H1 (cell line): ENCODE data around the gene ZNF385D.

Experiments used
- ATF3 ChIP-seq: IDR thresholded peaks from 2 replicates; pipeline ENCODE4 v1.6.1; 2011; ENCODE audit warnings: low read depth, mild to moderate bottlenecking, low read length; ENCODE audit not compliant: insufficient read depth
- BRCA1 ChIP-seq: IDR thresholded peaks from 2 replicates; pipeline ENCODE4 v1.6.1; 2012; ENCODE audit warnings: low read depth, low read length, improper control_type of control experiment
- CREB1 ChIP-seq: IDR thresholded peaks from 2 replicates; pipeline ENCODE4 v1.6.1; 2012; ENCODE audit warnings: inconsistent platforms
- CTCF ChIP-seq, 3 experiments: IDR thresholded peaks; 1 replicate in 2 of 3; 2 replicates in 1 of 3; pipeline versions ENCODE4 v1.5.1 to v1.6.1; 2011; ENCODE audit warnings: low read length in 3 of 3, mild to moderate bottlenecking in 3 of 3, inconsistent platforms in 2 of 3, low read depth in 1 of 3, moderate library complexity in 1 of 3; ENCODE audit not compliant: insufficient read depth in 1 of 3; ENCODE audit errors: control extremely low read depth in 1 of 3
- EGR1 ChIP-seq: IDR thresholded peaks from 2 replicates; pipeline ENCODE4 v1.6.1; 2011; ENCODE audit warnings: low read depth, low read length, borderline replicate concordance
- HDAC2 ChIP-seq, 2 experiments: fragments of 300-600 bp in 1 of 2; sonication (generic) in 1 of 2; IDR thresholded peaks; 2 replicates each; pipeline ENCODE4 v1.6.1; 2011 to 2012; ENCODE audit warnings: low read depth in 2 of 2, low read length in 2 of 2, mild to moderate bottlenecking in 2 of 2, moderate library complexity in 2 of 2, borderline replicate concordance in 1 of 2, inconsistent platforms in 1 of 2
- JUND ChIP-seq: IDR thresholded peaks from 2 replicates; pipeline ENCODE4 v1.6.1; 2011; ENCODE audit warnings: mild to moderate bottlenecking, improper control_type of control experiment, low read length
- POLR2A ChIP-seq, 2 experiments: IDR thresholded peaks; 1 replicate in 1 of 2; 2 replicates in 1 of 2; pipeline ENCODE4 v1.6.1; 2011; ENCODE audit warnings: low read depth in 2 of 2, low read length in 2 of 2, mild to moderate bottlenecking in 2 of 2; ENCODE audit errors: control extremely low read depth in 1 of 2
- RBBP5 ChIP-seq: IDR thresholded peaks from 2 replicates; pipeline ENCODE4 v1.7.1; 2012; ENCODE audit warnings: low read depth, mild to moderate bottlenecking, inconsistent platforms, low read length, moderate library complexity, borderline replicate concordance
- SIN3A ChIP-seq, 2 experiments: IDR thresholded peaks in 1 of 2; conservative IDR thresholded peaks in 1 of 2; 2 replicates each; pipeline ENCODE4 v1.6.1; 2011 to 2012; ENCODE audit warnings: low read length in 2 of 2, improper control_type of control experiment in 1 of 2, low read depth in 1 of 2, mild to moderate bottlenecking in 1 of 2
- SIRT6 ChIP-seq: IDR thresholded peaks from one replicate; pipeline ENCODE4 v1.7.1; 2012; ENCODE audit warnings: low read length, inconsistent platforms
- SP4 ChIP-seq: IDR thresholded peaks from 2 replicates; pipeline ENCODE4 v1.6.1; 2012; ENCODE audit warnings: low read length, inconsistent platforms

DNA sequence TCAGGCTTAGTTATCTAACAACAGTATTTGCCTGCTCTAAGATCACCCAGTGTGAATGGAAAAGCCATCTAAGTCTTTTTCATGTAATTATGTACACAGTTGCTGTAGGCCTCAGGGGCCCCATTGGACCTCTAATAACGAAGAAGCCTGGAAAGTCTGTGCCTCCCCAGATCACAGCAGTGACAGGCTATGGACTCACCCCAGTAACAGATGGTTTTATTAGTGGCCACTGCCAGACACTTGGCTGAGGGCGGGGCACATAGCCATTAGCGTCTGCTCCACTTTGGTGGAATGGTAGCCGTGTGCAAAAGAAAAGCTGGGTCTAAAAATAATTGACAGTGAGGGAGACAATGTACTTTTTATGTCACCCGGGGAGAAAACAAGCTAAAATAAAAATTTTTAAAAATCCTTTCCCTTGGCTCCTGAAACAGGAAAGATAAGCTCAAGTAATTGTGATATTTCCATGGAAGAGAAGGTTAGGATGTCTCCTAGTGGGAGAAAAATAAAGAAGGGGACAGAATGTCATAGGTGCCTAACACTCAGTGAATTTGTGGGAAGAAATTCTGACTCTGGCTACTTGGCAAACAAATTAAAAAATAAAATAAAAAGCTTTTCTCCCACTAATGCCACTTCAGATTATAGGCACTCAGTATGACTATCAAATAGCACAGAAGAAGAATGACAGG lies 44.3 kb upstream of the ZNF385D start:
- TF ChIP-seq CREB1 (no peak), POLR2A (IDR thresholded peaks at IDR 0.05; ENCODE audit: control extremely low read depth in 1 of 2, low read depth in 2 of 2, low read length in 2 of 2) (no peak), BRCA1 (no peak), EGR1 (no peak), CTCF (IDR thresholded peaks at IDR 0.05; ENCODE audit: control extremely low read depth in 1 of 3, insufficient read depth in 1 of 3, low read depth in 1 of 3, low read length in 3 of 3) (no peak), SIRT6 (no peak), SP4 (no peak), ATF3 (no peak), SIN3A (conservative IDR thresholded peaks at IDR 0.05 in 1 of 2, IDR thresholded peaks at IDR 0.05 in 1 of 2; ENCODE audit: low read depth in 1 of 2, low read length in 2 of 2) (no peak), RBBP5 (no peak), JUND (no peak), HDAC2 (IDR thresholded peaks at IDR 0.05; ENCODE audit: borderline replicate concordance in 1 of 2, low read depth in 2 of 2, low read length in 2 of 2) (no peak)
